Activated CD4-positive, alpha-beta T cell treated with anti-CD3 and anti-CD28 coated beads, Interleukin-2, Interleukin-4, amounts not matched to agents 100 ng/mL and 50 ng/mL, durations not matched to agents 16 hours and 8 hours (primary cell): ENCODE measurements around the gene EEF1A2.
"Not testable (repeated sequence)": the region's sequence is repeated elsewhere in the genome, so short reads cannot be mapped to it uniquely, and the experiment has no call there.

Source experiments
- DNase-seq: peaks from one replicate; pipeline ENCODE4 v3.0.0-alpha.2; 2020; ENCODE audit warnings: low spot score

The EEF1A2 gene

DNA sequence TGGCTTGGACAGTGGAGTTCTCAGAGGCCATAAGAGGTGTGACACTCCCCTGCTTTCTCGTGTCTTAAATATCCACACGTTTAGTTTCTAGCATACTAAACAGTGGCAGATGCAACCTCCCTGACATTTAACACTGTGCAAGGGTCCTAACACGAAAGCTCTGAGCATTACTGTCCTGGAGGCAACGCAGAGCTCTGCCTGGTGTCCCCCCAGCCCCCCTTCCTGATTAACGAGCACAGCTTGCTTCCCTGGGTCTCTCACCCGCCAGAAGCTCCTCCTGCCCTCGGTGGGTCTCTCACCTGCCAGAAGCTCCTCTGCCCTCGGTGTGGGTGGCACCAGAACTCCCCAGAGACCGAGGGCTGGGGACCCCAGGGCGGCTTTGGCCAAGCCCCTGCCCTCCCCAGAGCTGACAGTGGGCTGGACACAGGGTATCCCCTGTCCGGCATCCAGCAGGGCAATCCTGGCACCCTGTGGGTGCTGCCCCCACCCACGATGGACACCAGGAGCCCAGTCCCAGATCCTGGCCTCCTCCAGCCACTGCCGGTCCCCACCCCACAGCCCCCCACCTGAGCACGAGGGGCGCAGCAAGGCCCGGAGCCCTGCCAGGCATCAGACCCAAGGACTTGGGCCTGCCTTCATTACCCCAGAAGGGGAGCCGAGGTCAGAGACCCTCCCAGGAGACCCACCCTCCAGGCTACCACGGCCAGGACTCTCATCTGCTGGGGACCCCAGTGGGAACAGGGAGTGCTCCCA is 14.1 kb downstream of the EEF1A2 start:
- DNase-seq, result no peak

DNA sequence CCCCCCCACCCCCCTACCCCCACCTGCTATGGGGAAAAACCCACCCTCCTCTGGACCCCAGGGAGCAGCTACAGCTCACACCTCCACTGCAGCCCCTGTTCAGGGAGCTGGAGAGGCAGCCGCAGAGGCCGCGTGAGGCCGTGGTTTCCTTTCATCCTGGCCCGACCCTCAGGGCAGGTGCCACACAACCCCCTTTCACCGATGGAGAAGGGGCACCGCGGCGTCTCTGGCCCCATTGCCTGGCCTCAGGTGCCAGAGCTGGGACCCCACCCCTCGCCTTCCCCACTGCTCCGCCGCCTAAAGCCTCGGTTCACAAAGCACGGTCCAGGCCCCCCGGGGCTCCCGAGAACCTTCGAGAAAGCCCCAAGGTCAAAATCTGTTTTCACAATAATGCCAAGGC is 14.6 kb downstream of the EEF1A2 start:
- DNase-seq, result no peak

DNA sequence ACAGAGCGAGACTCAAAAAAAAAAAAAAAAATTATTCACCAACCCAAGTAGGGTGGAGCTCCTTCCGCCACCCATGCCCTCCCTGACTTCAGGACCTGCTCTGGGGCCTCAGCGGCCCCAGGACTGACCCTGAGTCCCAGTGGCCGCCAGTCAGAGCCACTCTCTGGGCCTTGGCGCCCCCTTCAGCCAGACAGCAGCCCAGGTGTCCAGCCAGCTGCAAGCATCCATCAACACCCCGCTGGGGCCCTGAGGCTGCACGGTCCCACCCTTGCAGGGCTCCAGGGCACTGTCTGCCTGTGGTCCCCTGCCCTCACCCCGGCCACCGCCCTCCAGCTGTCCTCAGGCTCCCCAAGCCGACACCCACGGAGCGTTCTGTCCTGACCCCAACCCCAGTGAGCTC is 15.0 kb downstream of the EEF1A2 start:
- no peak for DNase-seq

DNA sequence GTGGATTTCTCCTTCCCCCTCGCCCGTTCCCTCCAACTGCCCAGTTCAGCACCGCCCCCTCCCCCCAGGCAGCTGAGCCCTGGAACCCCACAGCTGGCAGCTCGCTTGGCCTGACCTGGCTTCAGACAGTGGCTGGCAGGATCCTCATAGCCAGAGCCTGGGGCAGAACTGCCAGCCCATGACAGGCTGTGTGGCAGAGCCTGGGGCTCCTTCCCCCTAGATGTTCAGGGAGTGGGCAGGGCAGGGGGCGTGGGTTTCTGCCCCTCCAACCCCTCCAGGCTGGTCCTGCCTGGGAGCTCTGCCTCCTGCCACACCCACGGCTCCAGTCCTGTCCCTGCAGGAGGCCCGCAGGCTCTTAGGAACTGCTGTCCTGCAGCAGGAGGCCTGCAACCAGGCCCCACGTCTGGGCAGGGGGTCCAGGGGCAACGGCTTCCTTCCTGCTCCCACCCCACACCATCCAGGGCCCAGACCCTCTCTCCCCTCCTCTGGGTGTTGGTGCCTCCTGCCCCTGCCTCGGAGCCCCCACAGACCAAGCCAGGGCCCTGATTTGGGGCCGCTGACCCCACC is 16.8 kb downstream of the EEF1A2 start:
- DNase-seq, result no peak

DNA sequence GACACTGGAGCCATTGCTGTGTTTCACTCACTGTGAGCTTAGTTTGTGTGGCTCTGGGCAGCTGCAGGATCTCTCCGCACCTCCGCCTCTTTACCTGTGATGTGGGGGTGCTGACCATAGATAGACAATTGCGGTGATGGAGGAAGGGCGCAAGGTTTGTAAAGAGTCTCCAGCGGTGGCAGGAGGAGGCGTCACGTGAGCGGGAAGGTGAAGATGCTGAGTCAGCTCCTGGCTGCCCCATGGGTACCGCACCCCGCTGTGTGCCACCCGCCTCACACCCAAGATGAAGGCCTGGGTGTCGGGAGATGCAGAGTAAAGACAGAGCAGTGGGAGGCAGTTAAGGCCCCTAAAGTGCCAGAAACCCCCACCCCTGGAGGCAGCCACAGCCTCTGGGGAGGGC is 17.4 kb downstream of the EEF1A2 start:
- no peak for DNase-seq

DNA sequence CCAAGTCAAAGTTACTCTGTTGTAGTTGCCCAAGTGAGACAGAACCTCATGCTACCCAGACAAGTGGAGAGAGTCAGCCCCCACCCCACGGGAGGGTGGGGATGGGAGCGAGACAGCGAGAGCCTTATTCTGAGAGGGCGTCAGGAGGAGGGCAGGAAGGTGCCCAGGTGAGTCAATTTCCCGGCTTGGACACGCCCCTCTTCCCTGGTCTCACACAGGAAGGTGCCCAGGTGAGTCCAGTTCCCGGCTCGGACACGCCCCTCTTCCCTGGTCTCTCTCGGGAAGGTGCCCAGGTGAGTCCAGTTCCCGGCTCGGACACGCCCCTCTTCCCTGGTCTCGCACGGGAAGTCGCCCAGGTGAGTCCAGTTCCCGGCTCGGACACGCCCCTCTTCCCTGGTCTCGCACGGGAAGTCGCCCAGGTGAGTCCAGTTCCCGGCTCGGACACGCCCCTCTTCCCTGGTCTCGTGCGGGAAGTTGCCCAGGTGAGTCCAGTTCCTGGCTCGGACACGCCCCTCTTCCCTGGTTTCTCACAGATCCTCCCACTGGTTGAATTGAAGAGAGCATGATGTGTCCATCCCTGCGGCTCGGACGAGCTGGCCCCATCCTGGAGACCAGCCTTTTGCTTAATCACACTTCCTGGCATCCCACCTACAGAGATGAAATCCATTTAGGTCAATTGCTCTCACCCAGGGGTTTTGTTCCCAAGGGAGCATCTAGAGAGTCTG is 19.0 kb downstream of the EEF1A2 start:
- DNase-seq, result not testable (repeated sequence)

DNA sequence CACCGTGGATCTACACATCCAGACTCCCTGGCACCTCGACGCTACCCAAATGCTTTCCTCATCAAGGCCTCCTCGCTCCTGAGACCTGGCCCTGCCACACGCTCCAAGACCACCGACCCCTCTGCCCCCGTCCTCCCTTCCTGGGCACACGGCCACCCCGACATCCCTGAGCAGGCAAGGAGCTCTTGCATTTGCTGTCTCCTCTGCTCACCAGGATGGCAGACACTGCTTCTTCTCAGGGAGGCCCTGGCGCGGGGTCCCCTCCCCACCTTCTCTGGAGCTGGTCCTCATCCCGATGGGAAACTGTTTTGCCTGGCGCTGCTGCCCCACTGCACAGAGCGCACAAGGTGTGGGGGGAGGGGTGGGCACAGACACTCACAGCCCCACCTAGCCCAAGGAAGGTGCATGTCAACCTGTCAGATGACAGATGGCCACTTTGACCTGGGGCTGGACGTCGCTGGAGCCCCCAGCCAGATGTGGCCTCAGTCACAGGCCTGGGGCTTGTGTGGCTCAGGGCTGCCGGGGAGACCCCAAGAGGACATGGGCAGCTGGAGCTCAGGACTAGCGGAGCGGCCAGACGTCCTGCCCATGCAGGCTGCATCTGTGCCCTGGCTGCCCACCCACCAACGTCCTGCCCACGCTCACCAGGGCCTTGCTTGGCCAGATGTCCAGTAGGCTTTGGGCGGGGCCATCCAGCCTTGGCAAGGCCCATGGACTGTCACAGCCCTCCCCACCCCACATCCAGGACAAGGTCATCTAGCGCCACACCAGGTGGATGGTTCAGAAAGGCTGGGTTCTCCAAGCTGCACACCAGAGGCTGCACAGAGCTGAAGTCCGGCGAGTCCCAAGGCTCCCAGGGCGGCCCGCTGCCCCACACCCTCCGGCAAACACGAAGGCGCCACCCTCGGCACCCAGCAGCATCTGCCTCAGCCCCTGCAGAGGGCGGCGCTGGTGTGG is 20.3 kb downstream of the EEF1A2 start:
- DNase-seq, result no peak

DNA sequence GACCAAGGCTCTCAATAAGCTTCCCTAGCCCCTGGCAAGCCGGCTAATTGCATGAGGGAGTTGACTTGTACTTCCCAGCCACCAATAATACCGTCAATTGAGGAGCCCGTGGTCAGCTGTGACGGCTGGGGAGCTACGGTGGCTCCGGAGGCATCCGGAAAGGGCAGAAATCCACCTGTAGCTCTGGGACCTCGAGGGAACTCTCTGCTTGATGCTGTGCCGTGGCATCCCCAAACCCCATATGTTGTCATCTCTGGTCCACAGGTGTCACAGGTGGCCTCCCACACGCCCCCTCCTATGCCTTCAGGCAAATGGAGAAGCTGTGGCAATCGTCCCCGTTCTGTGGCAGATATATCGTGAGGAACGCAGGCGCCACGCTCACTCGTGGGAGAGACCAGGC is 20.9 kb downstream of the EEF1A2 start:
- no peak for DNase-seq

DNA sequence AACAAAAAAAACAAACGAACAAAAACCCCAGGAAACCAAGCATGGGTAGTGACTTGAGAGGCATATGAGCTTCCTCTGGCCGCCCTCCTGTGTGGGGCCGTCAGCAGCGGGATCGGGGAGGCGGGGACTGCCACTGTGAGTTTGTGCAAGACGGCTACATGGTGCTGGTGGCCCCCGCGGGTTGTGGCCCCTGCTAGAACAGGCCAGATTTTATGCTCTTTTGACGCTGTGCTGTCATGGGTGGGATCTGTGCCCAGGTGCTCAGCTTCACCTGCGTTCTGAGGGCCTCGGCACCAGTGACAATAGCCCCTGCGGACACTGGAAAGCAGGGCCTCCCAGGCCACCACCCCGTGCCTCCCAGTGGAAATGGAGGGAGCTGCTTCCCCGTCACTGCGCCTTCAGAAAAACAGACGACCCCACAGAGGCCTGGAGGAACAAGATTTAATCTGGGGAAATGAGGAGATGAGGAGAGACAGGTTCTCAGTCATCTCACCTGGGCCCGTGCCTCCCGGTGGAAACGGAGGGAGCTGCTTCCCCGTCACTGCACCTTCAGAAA is 21.7 kb downstream of the EEF1A2 start:
- DNase-seq, result no peak

DNA sequence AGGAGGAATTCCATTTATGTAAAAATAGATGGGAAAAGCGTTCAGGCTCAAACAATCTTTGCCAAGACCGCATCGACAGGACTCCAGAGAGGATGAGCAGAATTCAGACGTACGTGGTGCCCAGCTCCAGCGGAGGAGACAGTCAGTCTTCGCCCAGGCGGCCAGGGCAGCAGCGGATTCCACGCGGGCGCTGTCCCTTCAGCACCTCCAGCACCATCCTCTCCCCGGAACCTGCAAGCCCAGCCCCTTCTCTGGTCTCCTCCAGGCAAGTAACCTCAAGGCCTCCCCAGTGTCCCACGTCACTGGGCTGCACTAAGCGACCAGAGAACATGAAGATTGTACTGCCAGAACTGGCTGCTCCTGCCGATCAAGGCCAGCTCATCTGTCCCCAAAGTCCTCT is 23.7 kb downstream of the EEF1A2 start:
- DNase-seq, result no peak

DNA sequence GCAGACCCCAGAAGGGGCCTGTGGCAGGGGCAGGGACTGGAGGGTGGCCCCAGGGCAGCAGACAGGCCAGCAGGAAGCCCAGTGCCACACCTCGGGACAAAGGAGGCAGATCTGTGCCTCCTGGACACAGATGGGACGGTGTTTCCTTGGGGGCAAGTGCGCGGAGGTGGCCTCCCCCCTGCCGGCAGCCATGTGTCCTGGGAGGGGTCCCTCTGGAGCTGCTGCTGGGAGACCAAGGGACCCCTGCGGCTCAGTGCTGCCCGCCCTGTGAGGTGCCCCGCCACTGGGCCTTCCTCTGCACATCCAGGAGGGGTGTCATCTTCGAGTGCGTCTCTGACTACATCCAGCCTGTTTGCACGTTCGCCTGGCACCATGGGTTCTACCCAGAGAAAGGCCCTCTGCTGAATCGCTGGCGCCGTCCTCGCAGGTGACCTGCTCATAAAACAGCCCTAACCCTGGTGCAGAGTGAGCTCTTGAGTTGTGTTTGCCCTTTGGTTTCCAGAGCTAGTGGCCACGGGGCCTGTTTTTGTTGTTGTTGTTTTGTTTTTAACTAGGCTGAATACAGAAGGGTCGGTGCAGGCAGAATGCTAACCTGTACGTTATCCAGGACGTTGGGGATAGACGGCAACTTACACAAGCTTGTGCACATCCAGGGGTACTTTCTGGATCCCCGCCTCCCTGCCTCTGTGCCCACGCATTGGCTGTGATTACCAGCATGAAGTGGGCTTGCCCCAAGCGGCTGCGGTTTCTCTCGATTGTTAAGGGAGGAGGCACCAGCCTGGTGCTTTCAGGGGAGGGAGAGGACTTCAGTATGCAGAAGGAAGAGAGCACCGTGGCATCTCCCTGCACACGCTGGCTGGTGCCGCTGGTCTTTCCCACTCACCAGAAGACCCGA is 25.1 kb downstream of the EEF1A2 start:
- DNase-seq, result no peak

DNA sequence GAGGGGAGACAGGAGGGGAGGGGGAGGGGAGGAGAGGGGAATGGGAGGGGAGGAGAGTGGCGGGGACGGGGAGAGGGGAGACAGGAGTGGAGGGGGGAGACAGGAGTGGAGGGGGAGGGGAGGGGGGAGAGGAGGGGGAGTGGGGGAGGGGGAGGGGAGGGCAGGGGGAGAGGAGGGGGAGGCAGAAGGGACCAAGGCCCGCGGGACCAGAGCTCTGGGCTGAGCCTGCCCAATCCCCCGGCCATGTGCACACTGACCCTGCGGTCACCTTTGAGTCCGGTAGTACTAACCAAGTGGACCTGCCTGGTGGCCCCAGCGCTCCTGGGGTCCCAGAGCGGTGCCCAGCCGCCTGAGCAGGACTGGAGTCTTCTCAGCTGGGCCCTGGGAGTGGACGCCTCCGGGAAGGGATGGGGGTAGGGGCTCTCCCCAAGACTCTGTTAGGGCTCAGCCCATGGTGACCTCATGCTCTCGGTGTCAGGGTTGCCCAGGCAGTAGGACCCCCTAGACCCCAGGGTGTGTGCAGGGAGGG is 26.0 kb downstream of the EEF1A2 start:
- no peak for DNase-seq

DNA sequence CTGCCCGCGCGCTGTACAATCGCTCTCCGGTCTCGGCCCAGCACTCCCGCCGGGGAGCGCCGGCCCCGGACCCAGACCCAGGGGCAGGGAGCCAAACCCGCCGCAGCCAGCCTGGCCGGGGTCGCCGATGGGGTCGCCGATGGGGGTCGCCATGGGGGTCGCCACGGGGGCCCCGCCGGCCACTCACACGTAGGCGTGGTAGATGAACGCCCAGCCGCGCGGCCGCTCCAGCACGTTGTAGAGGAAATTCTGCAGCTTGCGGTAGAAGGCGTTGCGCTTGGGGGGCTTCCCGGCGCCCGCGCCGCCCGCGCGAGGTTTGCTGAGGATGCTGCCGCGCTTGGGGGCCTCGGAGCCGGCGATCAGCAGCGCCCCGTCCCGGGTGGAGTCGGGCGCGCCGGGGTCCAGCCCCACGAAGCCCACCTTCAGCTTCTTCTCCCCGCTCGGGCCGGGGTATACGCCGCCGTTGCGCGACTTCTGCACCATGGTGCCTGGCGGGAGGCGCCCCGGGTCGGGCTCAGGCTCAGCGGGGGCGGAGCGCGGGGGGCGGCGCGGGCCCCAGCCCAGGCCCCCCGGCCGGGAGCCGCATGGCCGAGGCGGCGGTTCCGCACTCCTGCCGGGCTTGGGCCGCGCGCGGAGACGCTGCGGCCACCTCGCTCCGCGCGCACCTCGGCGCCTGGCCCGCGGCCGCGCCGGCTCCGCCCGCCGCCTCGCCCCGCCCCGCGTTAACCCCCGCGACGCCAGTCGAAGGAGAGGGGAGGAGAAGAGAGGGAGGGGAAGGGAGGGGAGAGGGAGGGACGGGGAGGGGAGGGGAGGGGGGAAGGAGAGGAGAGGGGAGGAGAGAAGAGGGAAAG is 26.7 kb downstream of the EEF1A2 start, which contains the start of gene KCNQ2:
Gene KCNQ2 (minus strand): TSS at position 675 of the 851 bp plus-strand sequence. CDS start 192 bp downstream, at position 483.
- no peak for DNase-seq

DNA sequence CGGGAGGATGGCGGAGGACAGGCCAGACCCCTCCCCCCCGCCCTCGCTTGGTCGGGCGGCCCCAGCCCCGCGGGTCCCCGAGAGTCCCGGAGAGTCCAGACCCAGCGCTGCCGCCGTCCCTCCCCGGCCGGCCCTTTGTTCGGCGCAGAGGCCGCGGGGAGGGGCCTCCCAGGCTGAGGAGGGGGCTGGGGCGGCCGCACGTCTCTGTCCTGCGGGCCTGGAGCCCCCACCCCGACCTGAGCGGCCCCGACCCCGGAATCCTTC is 27.2 kb downstream of the EEF1A2 start:
- DNase-seq, result no peak

DNA sequence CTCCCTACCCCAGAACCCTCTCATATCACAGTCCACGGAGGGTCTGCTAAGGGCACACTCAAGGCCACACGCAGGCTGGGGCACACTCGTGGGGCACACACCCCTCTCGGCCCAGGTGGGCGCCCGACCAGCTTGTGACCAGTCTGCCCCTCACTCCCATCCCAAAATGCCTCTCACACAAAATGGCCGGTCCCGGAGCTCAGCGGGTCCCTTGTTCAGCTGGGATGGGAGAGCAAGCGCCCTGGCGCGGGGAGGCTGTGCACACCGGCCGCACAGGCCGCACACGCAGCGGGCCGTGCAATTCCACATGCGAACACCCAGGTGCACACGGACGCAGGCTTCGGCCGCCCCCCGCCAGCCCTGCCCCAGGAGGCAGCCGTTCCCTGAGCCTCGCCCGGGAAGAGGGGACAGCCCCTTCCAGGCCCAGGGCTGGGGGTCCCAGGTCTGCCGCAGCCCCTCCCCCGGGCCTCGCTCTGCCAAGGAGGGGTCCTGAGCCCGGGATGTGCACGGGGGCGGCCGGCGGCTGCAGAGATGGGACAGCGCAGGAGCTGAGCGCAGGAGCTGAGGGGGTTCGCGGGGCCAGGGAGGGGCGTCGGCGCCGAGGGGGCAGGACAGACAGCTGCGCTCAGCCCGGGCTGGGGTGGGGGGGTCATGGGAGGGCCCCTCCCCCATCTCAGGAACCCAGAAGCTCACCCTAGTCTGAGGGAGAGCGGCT is 27.7 kb downstream of the EEF1A2 start:
- DNase-seq, result no peak

DNA sequence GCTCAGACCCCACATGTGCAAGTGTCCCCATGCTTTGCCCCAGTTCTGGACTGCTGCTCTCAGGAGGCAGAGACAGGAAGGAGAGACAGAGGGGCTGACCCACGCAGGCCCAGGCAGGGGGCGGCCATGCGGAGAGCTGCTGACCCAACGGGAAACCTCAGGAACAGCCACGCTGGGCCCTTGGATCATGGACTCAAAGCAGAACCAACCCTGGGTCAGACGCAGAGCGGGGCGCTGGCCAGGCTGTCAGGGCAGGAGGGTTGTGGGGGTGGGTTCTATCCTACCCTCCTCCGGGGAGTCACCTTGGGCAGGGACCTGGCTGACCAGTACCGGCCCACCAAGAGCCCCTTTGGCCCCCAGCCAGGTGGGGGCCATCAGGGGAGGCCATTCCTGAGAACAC is 28.5 kb downstream of the EEF1A2 start:
- DNase-seq, result no peak

DNA sequence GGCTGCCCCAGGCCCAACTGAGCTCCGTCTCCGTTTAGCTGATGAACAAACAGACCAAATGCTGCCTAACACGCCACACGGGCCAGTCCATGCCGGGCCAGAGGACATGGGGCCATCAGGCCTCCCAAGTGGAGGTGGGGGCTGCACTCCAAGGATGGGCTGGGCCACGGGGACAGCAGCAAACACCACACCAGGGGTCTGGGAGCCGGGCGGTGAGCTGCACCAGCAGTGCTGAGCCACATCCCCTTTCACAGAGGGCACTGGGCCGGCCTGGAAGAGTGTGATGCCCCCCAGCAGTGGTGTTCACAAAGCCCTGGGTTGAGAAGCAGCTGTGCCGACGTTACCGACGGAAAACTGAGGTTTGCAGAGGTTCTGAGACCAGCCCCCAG is 29.2 kb downstream of the EEF1A2 start:
- no peak for DNase-seq

DNA sequence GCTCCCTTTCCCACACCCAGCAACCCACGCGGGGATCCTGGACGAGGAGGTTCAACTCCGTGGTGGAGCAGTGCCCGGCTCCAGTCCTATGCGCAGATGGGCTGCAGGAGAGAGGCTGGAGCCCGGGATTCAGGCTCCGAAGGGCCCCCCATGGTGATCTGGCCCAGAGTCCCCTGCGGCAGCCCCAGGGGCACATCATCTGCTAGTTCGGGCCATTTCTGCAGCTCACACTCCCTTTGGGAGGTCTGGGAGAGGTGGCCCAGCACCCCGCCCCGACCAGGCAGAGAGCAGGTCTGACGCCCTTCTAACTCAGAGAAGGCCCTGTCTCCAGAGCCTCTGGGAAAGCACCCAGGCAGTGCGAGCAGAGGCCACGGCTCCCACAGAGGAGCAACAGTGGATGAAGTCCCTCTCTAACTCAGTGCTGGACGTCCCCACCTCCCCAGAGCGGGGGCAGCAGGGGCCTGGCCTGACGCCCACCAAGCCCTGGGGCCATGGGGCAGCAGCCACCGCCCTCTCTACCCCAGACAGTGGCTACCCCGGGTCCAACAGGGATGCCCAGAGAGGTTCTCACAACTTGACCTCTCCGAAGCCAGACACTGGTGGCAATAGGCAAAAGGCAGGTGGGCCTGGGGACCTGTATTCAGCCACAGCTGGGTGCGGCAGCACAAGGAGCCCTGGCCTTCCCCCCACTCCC is 29.7 kb downstream of the EEF1A2 start:
- no peak for DNase-seq

DNA sequence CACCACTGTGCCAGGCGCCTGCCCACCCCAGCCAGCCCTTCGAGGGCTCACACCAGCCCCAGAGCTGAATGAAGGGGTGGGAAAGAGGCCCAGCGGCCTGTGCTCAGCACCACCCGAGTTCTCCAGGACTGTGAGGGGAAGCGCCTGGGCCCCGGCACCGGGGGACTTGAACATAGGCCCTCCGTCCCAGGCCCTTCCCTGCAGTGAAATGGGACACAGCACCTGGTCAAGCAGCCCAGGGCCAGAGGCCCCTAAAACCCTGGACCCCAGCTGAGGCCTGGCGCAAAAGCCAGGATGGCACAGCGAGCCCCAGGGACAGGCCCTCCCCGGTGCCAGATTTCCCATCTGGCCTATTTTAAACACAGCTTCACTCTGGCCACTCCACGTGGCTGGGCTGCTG is 30.5 kb downstream of the EEF1A2 start:
- no peak for DNase-seq
